ENCODE results near the gene TAF4.

DNA sequence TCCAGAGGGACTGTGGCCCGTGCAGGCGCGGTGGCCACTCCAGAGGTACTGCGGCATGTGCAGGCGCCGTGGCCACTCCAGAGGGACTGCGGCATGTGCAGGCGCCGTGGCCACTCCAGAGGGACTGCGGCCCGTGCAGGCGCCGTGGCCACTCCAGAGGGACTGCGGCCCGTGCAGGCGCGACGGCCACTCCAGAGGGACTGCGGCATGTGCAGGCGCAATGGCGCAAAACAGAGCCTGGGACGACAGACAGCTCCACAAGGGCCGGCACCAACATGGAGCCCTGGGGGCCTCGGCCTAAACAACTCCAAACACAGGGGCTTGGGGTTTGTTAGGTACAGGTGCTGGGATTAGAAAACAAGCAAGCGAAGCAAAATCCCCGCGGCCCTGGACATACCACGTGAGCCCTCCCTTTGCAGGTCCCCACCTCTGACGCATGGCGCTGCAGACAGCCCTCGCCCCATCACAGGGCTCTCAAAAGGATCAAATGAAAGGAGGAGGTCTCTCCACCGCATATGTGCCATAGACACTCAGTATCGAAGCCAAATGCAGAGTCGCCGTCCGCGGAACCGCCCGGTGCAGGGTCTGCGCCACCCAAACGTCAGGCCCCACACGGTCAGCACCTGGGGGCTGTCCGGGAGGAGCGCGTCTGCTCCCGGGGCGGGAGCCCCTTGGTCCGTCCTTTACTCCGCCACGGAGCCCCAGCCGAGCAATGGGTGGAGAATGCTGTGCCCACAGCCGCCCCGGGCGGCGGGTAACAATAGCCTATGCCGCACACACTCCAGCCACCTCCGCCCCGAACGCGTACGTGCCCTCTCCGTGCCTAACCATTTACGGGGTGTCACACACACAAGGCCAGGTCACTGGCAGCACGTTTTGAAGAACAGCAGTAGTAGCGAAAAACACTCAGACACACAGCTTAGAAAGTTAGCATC, 85.7 kb downstream of the TAF4 start:
- TF ChIP-seq, protein P1, sequence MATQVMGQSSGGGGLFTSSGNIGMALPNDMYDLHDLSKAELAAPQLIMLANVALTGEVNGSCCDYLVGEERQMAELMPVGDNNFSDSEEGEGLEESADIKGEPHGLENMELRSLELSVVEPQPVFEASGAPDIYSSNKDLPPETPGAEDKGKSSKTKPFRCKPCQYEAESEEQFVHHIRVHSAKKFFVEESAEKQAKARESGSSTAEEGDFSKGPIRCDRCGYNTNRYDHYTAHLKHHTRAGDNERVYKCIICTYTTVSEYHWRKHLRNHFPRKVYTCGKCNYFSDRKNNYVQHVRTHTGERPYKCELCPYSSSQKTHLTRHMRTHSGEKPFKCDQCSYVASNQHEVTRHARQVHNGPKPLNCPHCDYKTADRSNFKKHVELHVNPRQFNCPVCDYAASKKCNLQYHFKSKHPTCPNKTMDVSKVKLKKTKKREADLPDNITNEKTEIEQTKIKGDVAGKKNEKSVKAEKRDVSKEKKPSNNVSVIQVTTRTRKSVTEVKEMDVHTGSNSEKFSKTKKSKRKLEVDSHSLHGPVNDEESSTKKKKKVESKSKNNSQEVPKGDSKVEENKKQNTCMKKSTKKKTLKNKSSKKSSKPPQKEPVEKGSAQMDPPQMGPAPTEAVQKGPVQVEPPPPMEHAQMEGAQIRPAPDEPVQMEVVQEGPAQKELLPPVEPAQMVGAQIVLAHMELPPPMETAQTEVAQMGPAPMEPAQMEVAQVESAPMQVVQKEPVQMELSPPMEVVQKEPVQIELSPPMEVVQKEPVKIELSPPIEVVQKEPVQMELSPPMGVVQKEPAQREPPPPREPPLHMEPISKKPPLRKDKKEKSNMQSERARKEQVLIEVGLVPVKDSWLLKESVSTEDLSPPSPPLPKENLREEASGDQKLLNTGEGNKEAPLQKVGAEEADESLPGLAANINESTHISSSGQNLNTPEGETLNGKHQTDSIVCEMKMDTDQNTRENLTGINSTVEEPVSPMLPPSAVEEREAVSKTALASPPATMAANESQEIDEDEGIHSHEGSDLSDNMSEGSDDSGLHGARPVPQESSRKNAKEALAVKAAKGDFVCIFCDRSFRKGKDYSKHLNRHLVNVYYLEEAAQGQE (IDR thresholded peaks at IDR 0.05; ENCODE audit: borderline replicate concordance): no peak
- TF ChIP-seq, protein P2, sequence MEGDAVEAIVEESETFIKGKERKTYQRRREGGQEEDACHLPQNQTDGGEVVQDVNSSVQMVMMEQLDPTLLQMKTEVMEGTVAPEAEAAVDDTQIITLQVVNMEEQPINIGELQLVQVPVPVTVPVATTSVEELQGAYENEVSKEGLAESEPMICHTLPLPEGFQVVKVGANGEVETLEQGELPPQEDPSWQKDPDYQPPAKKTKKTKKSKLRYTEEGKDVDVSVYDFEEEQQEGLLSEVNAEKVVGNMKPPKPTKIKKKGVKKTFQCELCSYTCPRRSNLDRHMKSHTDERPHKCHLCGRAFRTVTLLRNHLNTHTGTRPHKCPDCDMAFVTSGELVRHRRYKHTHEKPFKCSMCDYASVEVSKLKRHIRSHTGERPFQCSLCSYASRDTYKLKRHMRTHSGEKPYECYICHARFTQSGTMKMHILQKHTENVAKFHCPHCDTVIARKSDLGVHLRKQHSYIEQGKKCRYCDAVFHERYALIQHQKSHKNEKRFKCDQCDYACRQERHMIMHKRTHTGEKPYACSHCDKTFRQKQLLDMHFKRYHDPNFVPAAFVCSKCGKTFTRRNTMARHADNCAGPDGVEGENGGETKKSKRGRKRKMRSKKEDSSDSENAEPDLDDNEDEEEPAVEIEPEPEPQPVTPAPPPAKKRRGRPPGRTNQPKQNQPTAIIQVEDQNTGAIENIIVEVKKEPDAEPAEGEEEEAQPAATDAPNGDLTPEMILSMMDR (IDR thresholded peaks at IDR 0.05; ENCODE audit: poor library complexity, severe bottlenecking): no peak
- TF ChIP-seq TAF1 (IDR thresholded peaks at IDR 0.05; ENCODE audit: low read depth) (no peak), EZH2 (IDR thresholded peaks at IDR 0.05; ENCODE audit: borderline replicate concordance, insufficient read depth, low read length, poor library complexity, severe bottlenecking) (no peak), MXI1 (conservative IDR thresholded peaks at IDR 0.05; ENCODE audit: poor library complexity, severe bottlenecking) (no peak), POLR2AphosphoS5 (IDR thresholded peaks at IDR 0.05) (no peak)
